Activated CD4-positive, alpha-beta T cell treated with anti-CD3 and anti-CD28 coated beads, Interleukin-2, amount 50 U/mL, for 16 hours (primary cell): Measurements from ENCODE around the gene C14orf132.

Experiments
- DNase-seq: peaks from one replicate; pipeline ENCODE4 v3.0.0-alpha.2; 2020

Gene C14orf132

GRCh38 chr14:96102081-96102856 is 63.1 kb downstream of the C14orf132 start:
- no peak for DNase-seq

GRCh38 chr14:96103075-96103474 is 63.9 kb downstream of the C14orf132 start:
- DNase-seq, result no peak

GRCh38 chr14:96103560-96104460 is 64.6 kb downstream of the C14orf132 start:
- no peak for DNase-seq

- DNase-seq, result no peak
These were observed 65.4 kb downstream of the C14orf132 start for GRCh38 chr14:96104469-96105057.

GRCh38 chr14:96105089-96105925 is 66.1 kb downstream of the C14orf132 start:
- DNase-seq, result no peak

- DNase-seq, result no peak
These were observed 66.8 kb downstream of the C14orf132 start for GRCh38 chr14:96105926-96106441.

GRCh38 chr14:96106891-96107290 is 67.7 kb downstream of the C14orf132 start:
- no peak for DNase-seq

GRCh38 chr14:96108061-96108795 is 69.1 kb downstream of the C14orf132 start:
- no peak for DNase-seq

GRCh38 chr14:96108911-96109310 is 69.7 kb downstream of the C14orf132 start:
- no peak for DNase-seq

GRCh38 chr14:96109596-96110355 is 70.6 kb downstream of the C14orf132 start:
- DNase-seq, result no peak

GRCh38 chr14:96112032-96112431 is 72.9 kb downstream of the C14orf132 start:
- no peak for DNase-seq

- no peak for DNase-seq
These were observed 74.8 kb downstream of the C14orf132 start for GRCh38 chr14:96114002-96114401.

- no peak for DNase-seq
These were observed 78.1 kb downstream of the C14orf132 start for GRCh38 chr14:96117101-96117897.

GRCh38 chr14:96117960-96118359 is 78.8 kb downstream of the C14orf132 start:
- DNase-seq, result no peak

- DNase-seq, result no peak
These were observed 79.2 kb downstream of the C14orf132 start for GRCh38 chr14:96118391-96118790.

- DNase-seq, result peak; percentile 41
These were observed 80.8 kb downstream of the C14orf132 start for GRCh38 chr14:96119947-96120346.

- DNase-seq, result no peak
These were observed 81.2 kb downstream of the C14orf132 start for GRCh38 chr14:96120392-96120791.

- no peak for DNase-seq
These were observed 81.8 kb downstream of the C14orf132 start for GRCh38 chr14:96120941-96121340.

GRCh38 chr14:96121660-96122395 is 82.7 kb downstream of the C14orf132 start:
- DNase-seq, result no peak
